ENCODE measurements around the gene TOPORS.

TOPORS gene

DNA sequence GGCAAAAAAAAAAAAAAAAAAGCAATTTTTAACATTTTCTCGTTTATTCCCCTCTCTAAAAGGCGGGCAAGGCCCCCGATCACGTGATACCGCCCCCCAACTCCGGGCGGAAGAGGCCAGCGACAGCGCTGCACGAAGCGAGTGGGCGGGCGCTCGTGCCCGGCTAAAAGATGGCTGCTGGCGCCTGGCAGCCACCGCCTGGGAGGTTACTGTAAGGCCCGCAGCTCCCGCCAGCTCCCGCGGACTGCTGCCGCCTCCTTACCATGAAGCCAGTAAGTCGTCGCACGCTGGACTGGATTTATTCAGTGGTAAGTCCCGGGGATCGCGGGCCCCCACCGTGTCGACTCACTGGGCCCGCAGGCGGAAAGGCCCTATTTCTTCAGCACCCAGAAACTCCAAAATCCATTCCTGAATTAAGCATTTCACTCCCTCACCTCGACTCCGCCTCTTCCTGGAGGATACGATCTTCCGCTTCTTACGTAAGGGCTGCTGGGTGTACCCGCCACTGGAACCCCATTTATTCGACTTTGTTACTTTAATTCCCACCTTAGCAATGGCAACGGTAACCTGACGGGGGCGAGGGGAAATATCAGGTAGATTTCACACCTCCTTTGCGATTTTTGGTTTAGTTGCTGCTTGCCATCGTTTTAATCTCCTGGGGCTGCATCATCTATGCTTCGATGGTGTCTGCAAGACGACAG lies at the start of gene TOPORS, which contains the start of gene SMIM27:
TSS of gene TOPORS (minus strand) at position 415 of the 701 bp plus-strand sequence. CDS start at position 265, 150 bp downstream.
TSS of gene SMIM27 (plus strand) at position 156 of the 701 bp plus-strand sequence. CDS start at position 264, 108 bp downstream.
- TF ChIP-seq GATA2 (IDR thresholded peaks at IDR 0.05; ENCODE audit: low read depth, low read length) (peak; percentile 24), GATA3 (IDR thresholded peaks at IDR 0.05; ENCODE audit: low read depth, low read length) (no peak)

DNA sequence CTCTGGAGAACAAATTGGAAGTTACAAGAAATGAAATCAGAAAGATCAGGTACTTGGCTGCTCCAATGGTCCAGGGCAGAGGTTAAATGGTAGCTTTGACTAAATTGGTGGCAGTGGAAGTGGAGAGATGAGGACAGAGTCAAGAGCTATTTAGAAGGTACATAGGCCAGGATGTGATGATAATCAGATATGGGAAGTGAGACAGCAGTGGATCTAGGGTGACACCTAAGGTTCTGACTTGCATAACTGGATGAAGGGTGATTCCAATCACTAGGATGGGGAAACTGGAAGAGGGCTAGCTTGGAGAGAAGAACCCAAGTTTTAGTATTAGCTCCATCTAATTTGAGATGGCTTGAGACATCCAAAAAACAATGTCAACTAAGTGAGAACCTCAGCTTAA lies 44.5 kb upstream of the TOPORS start:
- no peak for TF ChIP-seq GATA2 (IDR thresholded peaks at IDR 0.05; ENCODE audit: low read depth, low read length)
- no peak for TF ChIP-seq GATA3 (IDR thresholded peaks at IDR 0.05; ENCODE audit: low read depth, low read length)

- TF ChIP-seq GATA2 (IDR thresholded peaks at IDR 0.05; ENCODE audit: low read depth, low read length): no peak
- TF ChIP-seq GATA3 (IDR thresholded peaks at IDR 0.05; ENCODE audit: low read depth, low read length): no peak
Observed at GRCh38 chr9:32596096-32596865, 43.9 kb upstream of the TOPORS start.

- TF ChIP-seq GATA2 (IDR thresholded peaks at IDR 0.05; ENCODE audit: low read depth, low read length): no peak
- no peak for TF ChIP-seq GATA3 (IDR thresholded peaks at IDR 0.05; ENCODE audit: low read depth, low read length)
Observed at GRCh38 chr9:32590898-32591297, 38.5 kb upstream of the TOPORS start.

GRCh38 chr9:32590476-32590875 lies 38.1 kb upstream of the TOPORS start:
- TF ChIP-seq GATA2 (IDR thresholded peaks at IDR 0.05; ENCODE audit: low read depth, low read length) (no peak), GATA3 (IDR thresholded peaks at IDR 0.05; ENCODE audit: low read depth, low read length) (no peak)

- TF ChIP-seq GATA2 (IDR thresholded peaks at IDR 0.05; ENCODE audit: low read depth, low read length) (no peak), GATA3 (IDR thresholded peaks at IDR 0.05; ENCODE audit: low read depth, low read length) (no peak)
Observed at GRCh38 chr9:32589083-32589723, 36.8 kb upstream of the TOPORS start.

GRCh38 chr9:32587901-32588300 lies 35.5 kb upstream of the TOPORS start:
- TF ChIP-seq GATA3 (IDR thresholded peaks at IDR 0.05; ENCODE audit: low read depth, low read length) (no peak), GATA2 (IDR thresholded peaks at IDR 0.05; ENCODE audit: low read depth, low read length) (no peak)

DNA sequence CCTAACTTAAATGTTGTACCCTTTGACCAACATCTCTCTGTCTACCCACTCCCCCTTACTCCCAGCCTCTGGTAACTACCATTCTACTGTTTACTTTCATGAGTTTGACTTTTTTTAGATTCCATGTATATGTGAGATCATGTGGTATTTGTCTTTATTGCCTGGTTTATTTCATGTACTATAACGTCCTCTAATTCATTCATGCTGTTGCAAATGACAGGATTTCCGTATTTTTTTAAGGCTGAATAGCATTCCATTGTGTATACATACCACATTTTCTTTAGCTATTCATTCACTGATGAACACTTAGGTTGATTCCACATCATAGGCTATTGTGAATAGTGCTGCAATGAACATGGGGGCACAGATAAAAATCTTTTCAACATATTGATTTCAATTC lies 32.4 kb upstream of the TOPORS start:
- TF ChIP-seq GATA2 (IDR thresholded peaks at IDR 0.05; ENCODE audit: low read depth, low read length) (no peak), GATA3 (IDR thresholded peaks at IDR 0.05; ENCODE audit: low read depth, low read length) (no peak)

GRCh38 chr9:32581512-32582143 lies 29.2 kb upstream of the TOPORS start:
- TF ChIP-seq GATA3 (IDR thresholded peaks at IDR 0.05; ENCODE audit: low read depth, low read length): no peak
- TF ChIP-seq GATA2 (IDR thresholded peaks at IDR 0.05; ENCODE audit: low read depth, low read length): no peak

DNA sequence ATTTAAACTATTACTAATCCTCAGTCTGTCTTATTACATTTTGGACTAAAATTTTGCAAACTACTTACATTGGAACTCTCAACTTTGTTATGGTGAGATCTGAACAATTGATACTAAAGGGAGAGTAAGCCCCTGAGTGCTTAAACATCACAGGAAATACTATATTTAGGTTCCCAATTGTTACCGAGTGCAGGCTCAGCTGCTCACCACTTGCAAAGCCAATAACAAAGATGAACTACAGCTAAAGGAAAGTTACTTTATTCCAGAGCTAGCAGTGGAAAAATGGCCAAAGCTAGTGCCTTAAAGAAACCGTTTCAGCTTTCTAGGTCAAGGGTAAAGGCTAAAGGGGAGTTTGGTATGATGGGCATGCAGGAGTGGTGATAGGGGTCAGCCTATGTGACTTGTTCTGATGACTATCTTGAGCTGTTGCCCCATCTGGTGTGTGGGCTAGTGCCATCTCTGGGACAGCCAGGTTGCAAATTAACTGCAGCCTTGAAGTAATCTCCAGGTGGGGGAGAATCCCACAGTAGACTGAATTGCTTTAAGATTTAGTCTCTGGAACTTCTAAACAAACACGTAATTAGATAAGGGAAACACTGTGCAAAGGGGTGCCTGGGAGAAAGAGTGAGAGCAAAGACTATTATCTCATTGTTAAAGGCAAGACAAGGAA lies 28.4 kb upstream of the TOPORS start:
- TF ChIP-seq GATA2 (IDR thresholded peaks at IDR 0.05; ENCODE audit: low read depth, low read length) (no peak), GATA3 (IDR thresholded peaks at IDR 0.05; ENCODE audit: low read depth, low read length) (no peak)

GRCh38 chr9:32579706-32580331 lies 27.4 kb upstream of the TOPORS start:
- TF ChIP-seq GATA3 (IDR thresholded peaks at IDR 0.05; ENCODE audit: low read depth, low read length) (no peak), GATA2 (IDR thresholded peaks at IDR 0.05; ENCODE audit: low read depth, low read length) (no peak)

DNA sequence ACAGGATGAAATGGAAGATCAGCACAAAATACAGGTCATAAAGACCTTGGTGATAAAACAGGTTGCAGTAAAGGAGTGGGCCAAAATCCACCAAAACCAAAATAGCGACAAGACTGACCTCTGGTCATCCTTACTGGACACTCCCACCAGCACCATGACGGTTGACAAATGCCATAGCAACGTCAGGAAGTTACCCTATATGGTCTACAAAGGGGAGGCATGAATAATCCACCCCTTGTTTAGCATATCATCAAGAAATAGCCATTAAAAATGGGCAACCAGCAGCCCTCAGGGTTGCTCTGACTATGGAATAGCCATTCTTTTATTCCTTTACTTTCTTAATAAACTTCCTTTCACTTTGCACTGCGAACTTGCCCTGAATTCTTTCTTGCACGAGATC lies 26.6 kb upstream of the TOPORS start:
- TF ChIP-seq GATA3 (IDR thresholded peaks at IDR 0.05; ENCODE audit: low read depth, low read length) (no peak), GATA2 (IDR thresholded peaks at IDR 0.05; ENCODE audit: low read depth, low read length) (no peak)

DNA sequence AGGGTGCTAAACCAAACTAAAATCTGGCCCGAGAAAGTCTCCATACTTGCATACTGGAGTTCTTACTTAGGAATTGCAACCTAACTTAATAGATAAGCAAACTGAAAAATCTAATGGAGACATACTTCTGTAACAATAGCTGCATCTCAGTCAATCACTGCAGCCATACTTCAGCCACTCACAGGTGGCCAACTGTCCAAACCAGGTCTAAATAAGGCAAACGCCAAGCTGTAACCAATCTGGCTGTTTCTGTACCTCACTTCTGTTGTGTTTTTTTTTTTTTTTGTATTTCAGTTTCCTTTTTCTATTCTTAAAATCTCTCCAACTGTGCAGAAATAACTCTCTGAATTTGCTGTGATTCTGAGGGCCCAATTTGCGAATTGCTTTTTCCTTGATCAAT lies 24.9 kb upstream of the TOPORS start:
- TF ChIP-seq GATA2 (IDR thresholded peaks at IDR 0.05; ENCODE audit: low read depth, low read length) (no peak), GATA3 (IDR thresholded peaks at IDR 0.05; ENCODE audit: low read depth, low read length) (no peak)

Measured in SH-SY5Y (cell line).